GM19351 (cell line): ENCODE measurements around the gene CMPK2.
A peak's percentile ranks its signal among the peaks of the same experiment; 100 is the strongest.
"Not testable (repeated sequence)": the region's sequence is repeated elsewhere in the genome, so short reads cannot be mapped to it uniquely, and the experiment has no call there.

ENCODE experiments used
- ATAC-seq: cut with Tn5 transposase; IDR thresholded peaks from one replicate; pipeline ENCODE4 v1.9.1; 2021; ENCODE audit warnings: mild to moderate bottlenecking, moderate library complexity; ENCODE audit not compliant: unreplicated experiment

CMPK2 gene, protein sequence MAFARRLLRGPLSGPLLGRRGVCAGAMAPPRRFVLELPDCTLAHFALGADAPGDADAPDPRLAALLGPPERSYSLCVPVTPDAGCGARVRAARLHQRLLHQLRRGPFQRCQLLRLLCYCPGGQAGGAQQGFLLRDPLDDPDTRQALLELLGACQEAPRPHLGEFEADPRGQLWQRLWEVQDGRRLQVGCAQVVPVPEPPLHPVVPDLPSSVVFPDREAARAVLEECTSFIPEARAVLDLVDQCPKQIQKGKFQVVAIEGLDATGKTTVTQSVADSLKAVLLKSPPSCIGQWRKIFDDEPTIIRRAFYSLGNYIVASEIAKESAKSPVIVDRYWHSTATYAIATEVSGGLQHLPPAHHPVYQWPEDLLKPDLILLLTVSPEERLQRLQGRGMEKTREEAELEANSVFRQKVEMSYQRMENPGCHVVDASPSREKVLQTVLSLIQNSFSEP

DNA sequence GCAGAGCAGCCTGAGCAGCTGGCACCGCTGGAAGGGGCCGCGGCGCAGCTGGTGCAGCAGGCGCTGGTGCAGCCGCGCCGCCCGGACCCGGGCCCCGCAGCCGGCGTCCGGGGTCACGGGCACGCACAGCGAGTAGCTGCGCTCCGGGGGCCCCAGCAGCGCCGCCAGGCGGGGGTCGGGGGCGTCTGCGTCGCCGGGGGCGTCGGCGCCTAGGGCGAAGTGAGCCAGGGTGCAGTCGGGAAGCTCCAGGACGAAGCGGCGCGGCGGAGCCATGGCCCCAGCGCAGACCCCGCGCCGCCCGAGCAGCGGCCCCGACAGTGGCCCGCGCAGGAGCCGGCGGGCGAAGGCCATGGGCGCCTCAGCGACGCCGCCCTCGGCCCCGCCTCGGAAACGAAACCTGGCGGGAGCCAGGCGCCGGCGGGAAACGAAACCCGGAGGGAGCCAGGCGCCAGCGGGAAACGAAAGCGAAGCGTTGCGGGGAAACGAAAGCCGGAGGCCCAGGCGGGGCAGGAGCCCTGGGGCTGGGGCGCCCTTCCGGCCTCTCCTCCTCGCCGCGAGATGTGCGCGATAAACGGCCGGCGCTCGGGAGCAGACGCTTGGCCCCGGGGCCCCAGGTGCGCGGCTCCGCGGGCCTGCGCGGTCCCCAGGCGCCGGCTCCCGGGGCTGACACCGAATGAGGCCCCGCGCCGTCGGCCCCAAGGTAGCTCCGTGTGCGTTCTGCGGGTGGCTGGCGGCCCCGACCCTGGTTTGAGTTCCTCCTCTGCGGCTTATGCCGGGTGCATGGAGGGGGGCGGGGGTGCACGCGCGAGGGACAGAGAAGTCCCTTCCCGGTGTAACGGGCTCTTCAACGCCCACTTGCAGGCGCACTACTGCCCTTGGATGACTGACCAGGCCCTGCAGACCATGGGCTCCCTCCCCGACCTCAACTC lies at the start of gene CMPK2:
CMPK2 (minus strand) TSS at position 562 of the 929 bp plus-strand sequence; CDS start at position 351, 211 bp downstream.
- peak; percentile 75 for ATAC-seq

GRCh38 chr2:6915399-6915798 lies 49.7 kb upstream of the CMPK2 start:
- no peak for ATAC-seq

DNA sequence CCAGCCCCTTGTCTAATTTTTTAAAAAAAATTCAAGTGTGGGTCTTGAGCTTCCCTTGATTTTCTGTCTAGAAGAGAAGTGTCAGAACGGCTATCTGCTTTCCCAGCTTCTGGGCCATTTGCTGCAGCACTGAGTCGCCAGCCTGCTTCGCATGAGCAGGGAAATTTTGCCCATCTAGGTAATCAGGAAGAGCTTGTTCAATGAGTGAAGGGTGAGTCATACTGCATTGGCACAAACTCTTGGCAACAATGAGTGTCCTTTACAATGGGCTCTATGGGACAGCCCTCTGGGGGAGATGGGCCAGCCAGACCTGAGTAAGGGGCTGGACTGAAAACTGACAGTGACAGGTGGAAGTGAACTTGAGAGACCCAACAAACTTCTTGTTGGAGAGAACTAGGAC lies 49.1 kb upstream of the CMPK2 start:
- no peak for ATAC-seq

DNA sequence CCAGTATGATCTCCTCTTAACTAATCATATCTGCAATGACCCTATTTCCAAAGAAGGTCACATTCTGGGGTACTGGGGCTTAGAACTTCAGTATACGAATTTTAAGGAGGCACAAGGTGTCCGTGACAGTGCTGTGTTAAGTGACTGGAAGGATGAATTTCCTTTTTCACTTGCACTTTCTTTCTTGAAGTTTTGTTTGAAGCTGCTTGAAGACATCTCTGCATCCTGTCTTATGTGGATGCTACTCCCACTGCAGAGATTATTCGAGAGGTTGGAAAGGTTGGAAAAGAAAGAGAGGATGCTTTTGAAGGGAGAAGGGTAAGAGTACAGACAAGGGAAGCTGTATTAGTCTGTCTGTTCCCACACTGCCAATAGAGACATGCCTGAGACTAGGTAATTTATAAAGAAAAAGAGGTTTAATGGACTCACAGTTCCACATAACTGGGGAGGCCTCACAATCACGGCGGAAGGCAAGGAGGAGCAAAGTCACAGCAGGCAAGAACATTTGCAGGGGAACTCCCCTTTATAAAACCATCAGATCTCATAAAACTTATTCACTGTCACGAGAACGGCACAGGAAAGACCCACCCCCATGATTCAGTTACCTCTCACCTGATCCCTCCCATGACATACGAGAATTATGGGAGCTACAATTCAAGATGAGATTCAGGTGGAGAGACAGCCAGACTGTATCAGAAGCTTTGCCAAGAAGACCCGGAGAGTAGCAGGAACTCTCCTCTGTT lies 47.9 kb upstream of the CMPK2 start:
- no peak for ATAC-seq

- ATAC-seq: no peak
Measured at GRCh38 chr2:6911721-6912120, 46.0 kb upstream of the CMPK2 start.

GRCh38 chr2:6909431-6910385 lies 44.0 kb upstream of the CMPK2 start:
- ATAC-seq: peak; percentile 98

- no peak for ATAC-seq
Measured at GRCh38 chr2:6908291-6908690, 42.6 kb upstream of the CMPK2 start.

- ATAC-seq: no peak
Measured at GRCh38 chr2:6906165-6906741, 40.5 kb upstream of the CMPK2 start.

DNA sequence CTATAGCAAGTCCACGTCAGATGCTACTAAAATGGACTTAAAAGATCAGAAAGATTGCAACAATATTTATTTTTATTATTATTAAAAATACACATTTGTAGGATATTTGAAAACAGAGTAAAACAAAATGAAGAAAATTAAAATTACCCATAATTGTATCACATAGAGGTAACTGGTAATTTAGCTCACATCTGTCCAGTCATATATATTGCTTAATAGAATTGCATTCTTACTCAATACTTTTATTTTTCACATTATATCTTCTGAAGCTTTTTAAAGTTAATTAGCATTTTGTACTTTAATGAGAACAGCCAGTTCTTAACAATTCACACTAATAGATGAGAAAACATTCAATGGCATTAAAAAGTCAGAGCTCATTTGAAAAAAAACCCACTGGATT lies 40.0 kb upstream of the CMPK2 start:
- no peak for ATAC-seq

- not testable (repeated sequence) for ATAC-seq
Measured at GRCh38 chr2:6902581-6902980, 36.9 kb upstream of the CMPK2 start.

DNA sequence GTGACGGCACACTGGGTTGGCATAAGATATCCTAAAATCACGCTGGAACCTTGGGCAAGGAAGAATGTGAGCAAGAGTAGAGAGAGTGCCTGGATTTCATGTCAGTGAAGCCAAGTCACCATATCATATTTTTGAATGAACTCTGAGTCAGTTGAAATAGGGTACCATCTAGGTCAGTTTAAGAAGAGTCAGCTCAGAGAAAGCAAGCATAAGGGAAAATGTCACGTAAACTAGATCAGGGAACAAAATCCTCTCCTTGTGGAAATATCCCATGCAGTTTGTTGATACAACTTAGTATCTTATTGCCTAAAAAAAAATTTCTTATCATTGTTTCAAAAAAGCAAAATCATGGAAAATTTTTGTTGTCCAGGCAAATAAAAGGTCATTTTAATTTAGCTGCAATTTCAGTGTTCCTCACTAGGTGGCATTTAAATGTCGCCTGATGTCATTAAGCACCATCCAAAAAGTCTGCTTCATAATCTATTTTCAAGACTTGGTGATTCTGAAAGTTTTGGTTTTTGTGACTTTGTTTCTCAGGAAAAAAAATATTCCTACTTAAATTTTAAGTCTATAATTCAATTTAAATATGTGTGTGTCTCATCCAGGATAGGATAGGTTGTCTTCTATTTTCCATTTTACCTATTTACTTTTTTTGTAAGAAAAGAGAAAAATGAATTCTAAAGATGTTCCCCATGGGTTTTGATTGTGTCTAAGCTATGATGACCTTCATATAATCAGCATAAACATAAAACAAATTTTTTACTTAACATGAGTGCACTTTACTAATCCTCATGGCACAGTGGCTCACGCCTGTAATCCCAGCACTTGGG lies 31.4 kb upstream of the CMPK2 start:
- ATAC-seq: peak; percentile 79

DNA sequence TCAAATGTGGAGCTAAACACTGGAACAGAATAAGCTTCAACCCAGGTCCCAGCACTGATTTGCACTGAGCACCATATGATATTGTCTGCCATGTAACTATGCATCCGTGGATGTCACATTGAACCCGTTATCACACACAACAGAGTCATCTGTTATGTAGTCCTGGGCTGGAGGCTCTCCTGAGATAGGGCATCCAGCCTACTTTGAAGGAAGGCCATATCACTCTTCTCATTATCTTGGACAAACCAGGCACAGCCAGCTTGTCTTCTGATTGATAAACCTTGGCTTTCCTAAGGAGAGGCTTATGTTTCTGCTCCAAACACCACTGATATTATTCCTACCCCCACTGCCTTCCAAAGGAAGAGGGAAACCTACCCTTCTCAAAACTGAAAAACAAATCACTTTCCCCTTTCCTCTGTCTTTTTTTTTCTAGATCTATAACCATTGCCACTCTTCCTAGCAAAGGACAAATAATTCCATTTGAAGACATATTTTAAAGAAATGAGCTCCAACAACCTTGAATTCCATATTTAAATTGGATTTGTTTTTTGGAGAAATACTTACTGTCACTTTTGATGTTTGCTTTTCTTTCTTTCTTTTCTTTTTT lies 28.3 kb upstream of the CMPK2 start:
- ATAC-seq: no peak

- ATAC-seq: no peak
Measured at GRCh38 chr2:6888724-6889123, 23.0 kb upstream of the CMPK2 start.

GRCh38 chr2:6887751-6888192 lies 22.1 kb upstream of the CMPK2 start:
- ATAC-seq: no peak

- no peak for ATAC-seq
Measured at GRCh38 chr2:6885968-6886367, 20.3 kb upstream of the CMPK2 start.

DNA sequence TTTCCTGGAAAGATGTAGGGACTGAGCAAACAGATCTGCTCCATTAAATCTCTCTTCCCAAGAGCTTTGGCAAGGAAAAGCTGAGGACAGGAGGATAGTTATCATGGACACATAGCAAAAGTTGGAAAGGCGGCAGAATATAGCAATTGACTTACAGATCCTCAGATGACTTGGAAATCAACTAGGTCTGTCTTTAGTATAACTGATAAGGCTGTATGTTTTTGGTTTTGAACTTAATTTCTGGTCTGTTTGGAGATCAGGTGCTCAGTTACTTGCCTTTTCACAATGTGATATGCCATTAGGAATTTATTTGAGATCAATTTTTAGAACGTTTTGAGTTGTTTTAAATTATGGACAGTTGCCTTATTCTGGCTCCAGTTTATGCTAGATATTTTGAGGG lies 19.8 kb upstream of the CMPK2 start:
- ATAC-seq: no peak

DNA sequence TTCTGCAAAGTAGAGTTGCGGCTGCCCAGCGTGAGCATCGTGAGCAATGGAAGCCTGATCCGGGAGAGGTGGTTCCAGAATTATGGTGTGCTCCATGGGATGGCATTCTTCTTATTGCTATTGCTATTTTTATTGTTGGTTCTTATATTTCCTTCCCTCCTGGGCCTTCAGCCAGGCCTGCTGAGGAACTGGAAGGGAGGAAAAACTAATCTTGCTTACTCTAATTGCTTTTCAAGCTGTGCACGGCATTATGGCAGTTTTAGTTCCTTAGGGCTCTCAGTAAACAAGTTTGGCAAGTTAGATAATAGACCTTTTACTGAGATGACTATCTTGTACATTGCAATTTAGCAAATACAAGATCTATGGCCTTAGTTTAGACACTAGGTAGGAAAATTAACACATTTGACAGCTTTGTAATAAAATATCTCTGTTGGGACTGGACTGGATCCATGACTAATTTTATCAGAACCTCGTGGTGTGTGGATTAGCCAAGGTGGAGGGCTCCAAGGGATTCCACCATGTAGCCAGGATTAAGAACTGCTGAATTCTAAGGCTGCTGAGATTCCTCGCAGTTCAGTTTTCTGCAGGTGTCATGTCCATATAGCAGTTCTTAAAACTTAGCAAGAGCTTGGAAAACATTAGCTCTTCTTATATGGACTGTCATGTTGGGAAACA lies 17.9 kb upstream of the CMPK2 start:
- no peak for ATAC-seq

DNA sequence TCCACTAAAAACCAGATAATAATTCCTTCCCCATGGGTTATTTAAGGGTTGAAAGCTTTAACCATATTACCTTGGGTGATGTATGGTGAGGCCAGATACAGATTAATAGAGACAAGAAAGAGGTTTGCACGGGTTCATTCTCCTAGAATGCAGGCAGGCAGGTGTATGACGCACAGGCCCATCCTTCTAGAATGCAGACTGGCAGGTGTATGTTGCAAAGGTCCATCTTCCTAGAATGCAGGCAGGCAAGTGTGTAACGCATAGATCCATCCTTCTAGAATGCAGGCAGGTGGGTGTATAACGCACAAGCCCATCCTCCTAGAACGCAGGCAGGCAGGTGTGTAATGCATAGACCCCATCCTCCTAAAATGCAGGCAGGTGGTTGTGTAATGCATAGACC lies 15.8 kb upstream of the CMPK2 start:
- ATAC-seq: no peak
